Activated CD4-positive, CD25-positive, alpha-beta regulatory T cell treated with anti-CD3 and anti-CD28 coated beads, Interleukin-2, amount 50 U/mL, for 16 hours (primary cell): ENCODE data around the gene GUCY1A2.

ENCODE experiments used
- DNase-seq: peaks from one replicate; pipeline ENCODE4 v3.0.0-alpha.2; 2020; ENCODE audit warnings: low read depth, low spot score

The GUCY1A2 gene

GRCh38 chr11:106998916-106999188 is 19.4 kb downstream of the GUCY1A2 start:
- DNase-seq: no peak

- no peak for DNase-seq
Observed at GRCh38 chr11:106998116-106998915, 20.0 kb downstream of the GUCY1A2 start.

GRCh38 chr11:106997227-106997626 is 21.0 kb downstream of the GUCY1A2 start:
- DNase-seq: no peak

GRCh38 chr11:106996691-106997090 is 21.6 kb downstream of the GUCY1A2 start:
- no peak for DNase-seq

- DNase-seq: no peak
Observed at GRCh38 chr11:106990331-106990730, 27.9 kb downstream of the GUCY1A2 start.

- DNase-seq: no peak
Observed at GRCh38 chr11:106989078-106989455, 29.2 kb downstream of the GUCY1A2 start.

GRCh38 chr11:106988151-106989077 is 29.9 kb downstream of the GUCY1A2 start:
- DNase-seq: no peak

- DNase-seq: no peak
Observed at GRCh38 chr11:106986673-106987072, 31.6 kb downstream of the GUCY1A2 start.

- no peak for DNase-seq
Observed at GRCh38 chr11:106986261-106986660, 32.0 kb downstream of the GUCY1A2 start.

- no peak for DNase-seq
Observed at GRCh38 chr11:106983991-106984390, 34.3 kb downstream of the GUCY1A2 start.

- no peak for DNase-seq
Observed at GRCh38 chr11:106983261-106983660, 35.0 kb downstream of the GUCY1A2 start.

- DNase-seq: no peak
Observed at GRCh38 chr11:106974831-106975230, 43.4 kb downstream of the GUCY1A2 start.

- no peak for DNase-seq
Observed at GRCh38 chr11:106971864-106972263, 46.4 kb downstream of the GUCY1A2 start.

- no peak for DNase-seq
Observed at GRCh38 chr11:106969644-106970355, 48.5 kb downstream of the GUCY1A2 start.

GRCh38 chr11:106962995-106963394 is 55.3 kb downstream of the GUCY1A2 start:
- no peak for DNase-seq

- DNase-seq: no peak
Observed at GRCh38 chr11:106961518-106961917, 56.8 kb downstream of the GUCY1A2 start.

GRCh38 chr11:106961048-106961447 is 57.2 kb downstream of the GUCY1A2 start:
- DNase-seq: no peak

GRCh38 chr11:106959800-106960199 is 58.5 kb downstream of the GUCY1A2 start:
- DNase-seq: no peak

GRCh38 chr11:106959386-106959785 is 58.9 kb downstream of the GUCY1A2 start:
- DNase-seq: no peak

- no peak for DNase-seq
Observed at GRCh38 chr11:106958517-106959248, 59.6 kb downstream of the GUCY1A2 start.

GRCh38 chr11:106957030-106957482 is 61.2 kb downstream of the GUCY1A2 start:
- no peak for DNase-seq
